Vagina (tissue), 2 donors: ENCODE measurements around the gene OR6N1. TPM values are rescaled to one million over a fixed set of nuclear protein-coding genes. Genes with fewer than 3 reads are reported as not detected.

Experiments used
- DNase-seq, 2 donors: peaks; one replicate each; pipeline ENCODE4 v3.0.0-alpha.2; 2017; ENCODE audit errors: extremely low spot score in 2 of 2
- H3K27ac ChIP-seq: fragments of 200-600 bp; sonication (generic); one replicate; pipeline ENCODE4 v1.5.1; 2019
- H3K27me3 ChIP-seq: fragments of 200-600 bp; sonication (generic); one replicate; pipeline ENCODE4 v1.5.1; 2019
- H3K36me3 ChIP-seq, 2 donors: fragments of 200-600 bp; sonication (generic); one replicate each; pipeline ENCODE4 v1.5.1; 2017 to 2019
- H3K4me1 ChIP-seq: fragments of 200-600 bp; sonication (generic); one replicate; pipeline ENCODE4 v1.5.1; 2019
- H3K4me3 ChIP-seq, 2 donors: fragments of 200-600 bp; sonication (generic); 1 replicate in 1 of 2; 2 replicates in 1 of 2; pipeline ENCODE4 v1.5.1; 2016 to 2019
- H3K9me3 ChIP-seq: fragments of 200-600 bp; sonication (generic); one replicate; pipeline ENCODE4 v1.5.1; 2019
- CTCF ChIP-seq, 3 experiments: fragments of 450-650 bp in 2 of 3; fragments of 200-600 bp in 1 of 3; sonication (generic) in 1 of 3; IDR thresholded peaks; one replicate each; pipeline ENCODE4 v1.5.1; 2017 to 2019; ENCODE audit warnings: antibody characterized with exemption in 3 of 3, mild to moderate bottlenecking in 2 of 3, moderate library complexity in 2 of 3
- POLR2A ChIP-seq, 2 donors: fragments of 450-650 bp; IDR thresholded peaks; one replicate each; pipeline ENCODE4 v1.6.1; 2017; ENCODE audit warnings: antibody characterized with exemption in 2 of 2, mild to moderate bottlenecking in 2 of 2, moderate library complexity in 2 of 2
- POLR2AphosphoS5 ChIP-seq, 2 donors: sonication (generic); formaldehyde crosslinking; IDR thresholded peaks; one replicate each; pipeline ENCODE4 v1.9.0; 2017; ENCODE audit warnings: antibody characterized with exemption in 2 of 2, mild to moderate bottlenecking in 2 of 2, low read depth in 1 of 2; ENCODE audit not compliant: insufficient read depth in 1 of 2
- intact Hi-C: fragments of 100-400 bp; cut with DNase I; formaldehyde crosslinking; loops from one replicate; pipeline ENCODE4 v1.15.1; 2023
- total RNA-seq: library from RNA; depleted of rRNA; stranded (reverse); fragments of >200 nt; gene quantifications from one replicate; pipeline ENCODE4 v1.2.3, GENCODE V29; 2016

Gene OR6N1
- total RNA-seq, 1 donor from 2014 or later, result not detected

- no peak overlapping the region for H3K4me3 ChIP-seq
- TF ChIP-seq CTCF (IDR thresholded peaks at IDR 0.05) (no peak), POLR2AphosphoS5 (IDR thresholded peaks at IDR 0.05; ENCODE audit: insufficient read depth in 1 of 2, low read depth in 1 of 2) (no peak), POLR2A (IDR thresholded peaks at IDR 0.05) (no peak)
- intact Hi-C loops, result no loop called here
- no peaks in the 10 kb centered on the region for H3K9me3 ChIP-seq
- no peaks in the 10 kb centered on the region for H3K4me1 ChIP-seq
- no peak for DNase-seq
- no peaks in the 10 kb centered on the region for H3K36me3 ChIP-seq
- no peak overlapping the region for H3K27ac ChIP-seq
- no peaks in the 10 kb centered on the region for H3K27me3 ChIP-seq
Measured at GRCh38 chr1:158814970-158815369, 43.0 kb upstream of the OR6N1 start.

DNA sequence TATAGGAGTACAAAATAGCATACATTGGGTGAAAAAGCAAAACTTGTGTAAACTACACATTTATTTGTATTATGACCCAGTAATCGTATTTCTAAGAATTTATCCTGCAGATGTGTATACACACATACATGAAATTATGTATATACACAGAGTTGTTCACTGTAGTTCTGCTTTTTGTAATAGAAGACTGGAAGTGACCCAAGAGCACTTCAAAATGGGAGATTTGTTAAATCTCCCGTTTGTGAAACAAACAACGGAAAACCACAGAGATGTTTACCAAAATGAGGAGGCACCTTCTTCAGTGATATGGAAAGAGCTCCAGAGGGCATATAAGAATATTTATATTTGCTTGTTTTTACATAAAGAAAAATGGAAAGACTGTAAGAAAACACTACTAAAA lies 41.2 kb upstream of the OR6N1 start:
- TF ChIP-seq CTCF (IDR thresholded peaks at IDR 0.05) (no peak), POLR2A (IDR thresholded peaks at IDR 0.05) (no peak), POLR2AphosphoS5 (IDR thresholded peaks at IDR 0.05; ENCODE audit: insufficient read depth in 1 of 2, low read depth in 1 of 2) (no peak)
- no peaks in the 10 kb centered on the region for H3K36me3 ChIP-seq
- H3K9me3 ChIP-seq, result no peaks in the 10 kb centered on the region
- no peaks in the 10 kb centered on the region for H3K4me1 ChIP-seq
- intact Hi-C loops, result no loop called here
- no peak overlapping the region for H3K27ac ChIP-seq
- H3K27me3 ChIP-seq, result no peaks in the 10 kb centered on the region
- no peak overlapping the region for H3K4me3 ChIP-seq
- DNase-seq, result no peak

DNA sequence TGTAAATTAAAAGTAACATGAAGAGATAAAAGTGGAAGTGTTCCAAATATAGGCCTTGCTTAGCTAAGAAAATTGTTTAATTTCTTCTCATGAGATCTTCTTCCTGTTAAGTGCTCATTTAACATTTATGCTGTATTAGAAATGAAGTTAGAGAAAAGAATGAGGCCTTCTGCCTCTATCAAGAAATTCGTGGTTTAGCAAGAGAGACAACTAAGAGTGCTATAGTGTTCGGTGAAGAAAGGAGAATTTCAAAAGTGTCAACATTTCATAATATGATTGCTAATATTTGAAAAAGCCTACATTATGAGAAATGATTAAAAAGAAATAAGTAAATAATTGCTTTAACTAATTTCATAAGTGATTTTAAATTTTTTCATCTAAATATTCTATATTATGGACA lies 40.3 kb upstream of the OR6N1 start:
- H3K36me3 ChIP-seq, result no peaks in the 10 kb centered on the region
- DNase-seq, result no peak
- TF ChIP-seq POLR2AphosphoS5 (IDR thresholded peaks at IDR 0.05; ENCODE audit: insufficient read depth in 1 of 2, low read depth in 1 of 2), result no peak
- no peak for TF ChIP-seq CTCF (IDR thresholded peaks at IDR 0.05)
- no peak for TF ChIP-seq POLR2A (IDR thresholded peaks at IDR 0.05)
- H3K27me3 ChIP-seq, result no peaks in the 10 kb centered on the region
- H3K27ac ChIP-seq, result no peak overlapping the region
- intact Hi-C loops, result no loop called here
- H3K4me3 ChIP-seq, result no peak overlapping the region
- no peaks in the 10 kb centered on the region for H3K9me3 ChIP-seq
- H3K4me1 ChIP-seq, result no peaks in the 10 kb centered on the region

DNA sequence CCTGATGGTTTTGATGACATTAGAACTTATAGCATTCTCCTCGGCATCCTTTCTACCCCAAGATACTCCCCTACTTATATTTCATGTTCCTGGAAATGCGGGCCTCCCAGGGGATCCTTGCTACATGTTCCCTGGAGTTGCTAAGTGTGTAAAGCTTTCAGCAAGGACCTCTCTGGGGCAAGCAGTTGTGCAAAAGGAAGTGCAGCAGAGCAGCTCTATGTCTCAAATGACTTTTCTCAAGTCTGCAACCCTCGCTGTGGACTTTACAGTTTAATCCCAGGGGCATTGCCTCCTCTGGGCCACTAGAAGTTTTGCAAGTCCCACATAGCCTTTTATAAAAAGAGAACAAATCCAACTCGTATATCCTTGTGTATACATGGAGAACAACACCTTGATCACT lies 38.3 kb upstream of the OR6N1 start:
- TF ChIP-seq POLR2AphosphoS5 (IDR thresholded peaks at IDR 0.05; ENCODE audit: insufficient read depth in 1 of 2, low read depth in 1 of 2) (no peak), CTCF (IDR thresholded peaks at IDR 0.05) (no peak), POLR2A (IDR thresholded peaks at IDR 0.05) (no peak)
- H3K9me3 ChIP-seq, result no peaks in the 10 kb centered on the region
- H3K27me3 ChIP-seq, result no peaks in the 10 kb centered on the region
- no peak overlapping the region for H3K27ac ChIP-seq
- H3K36me3 ChIP-seq, result no peaks in the 10 kb centered on the region
- H3K4me1 ChIP-seq, result no peaks in the 10 kb centered on the region
- no peak for DNase-seq
- intact Hi-C loops, result no loop called here
- H3K4me3 ChIP-seq, result no peak overlapping the region

GRCh38 chr1:158809862-158810261 lies 37.9 kb upstream of the OR6N1 start:
- no peak overlapping the region for H3K4me3 ChIP-seq
- H3K4me1 ChIP-seq, result no peaks in the 10 kb centered on the region
- TF ChIP-seq CTCF (IDR thresholded peaks at IDR 0.05), result no peak
- TF ChIP-seq POLR2AphosphoS5 (IDR thresholded peaks at IDR 0.05; ENCODE audit: insufficient read depth in 1 of 2, low read depth in 1 of 2), result no peak
- TF ChIP-seq POLR2A (IDR thresholded peaks at IDR 0.05), result no peak
- H3K9me3 ChIP-seq, result no peaks in the 10 kb centered on the region
- H3K27me3 ChIP-seq, result no peaks in the 10 kb centered on the region
- intact Hi-C loops, result no loop called here
- no peaks in the 10 kb centered on the region for H3K36me3 ChIP-seq
- no peak overlapping the region for H3K27ac ChIP-seq
- DNase-seq, result no peak
